Measurements from ENCODE around the gene MAMLD1. TPM values are rescaled to one million over a fixed set of nuclear protein-coding genes. Genes with fewer than 3 reads are reported as not detected.

Gene MAMLD1
- total RNA-seq, 1 experiment from 2014 or later, result 0.48 TPM

DNA sequence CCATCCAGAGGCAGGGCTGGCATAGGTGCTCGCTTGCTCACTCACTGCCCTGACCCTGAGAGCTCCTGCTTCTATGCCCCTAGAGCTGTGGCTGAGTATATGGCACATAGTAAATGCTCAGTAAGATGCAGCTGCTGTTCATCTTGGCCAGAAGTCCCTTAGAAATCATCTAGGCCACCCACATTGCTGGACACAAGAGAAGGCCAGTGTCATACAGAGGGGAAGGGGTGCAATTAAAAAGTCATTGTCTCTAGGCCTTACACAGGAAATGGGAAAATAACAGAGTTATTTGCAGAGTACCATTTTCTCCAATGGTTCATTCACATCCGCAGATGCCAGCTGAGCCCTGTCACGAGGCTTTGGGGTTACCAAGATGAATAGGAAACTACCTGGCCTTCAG, 88.8 kb downstream of the MAMLD1 start:
- Mint-ChIP-seq H3K27ac (peak overlapping the region in 1 of 3 experiments; percentile 17; a peak in 1 of 7 replicates), H3K36me3 (ENCODE audit: insufficient read depth in 1 of 3, low read depth in 3 of 3) (peaks cover 0 to 2% (median 0%) of the 10 kb centered on the region in 3 experiments; a peak in 4 of 7 replicates), H3K9me3 (peaks cover 61 to 74% of the 10 kb centered on the region in 2 experiments), H3K4me3 (no peak overlapping the region), H3K4me1 (0 out of 4 replicates have a peak, but pooled peaks cover 0 to 3% of the 10 kb centered on the region in 2 experiments), H3K27me3 (ENCODE audit: low read depth) (peaks cover 2% of the 10 kb centered on the region)
- no peak overlapping the region for H2BK20ac ChIP-seq (ENCODE audit: low read depth, low read length, poor library complexity, severe bottlenecking)
- H4K91ac ChIP-seq (ENCODE audit: insufficient read length, low read depth, low read length), result no peak overlapping the region
- no peaks in the 10 kb centered on the region for H3K79me2 ChIP-seq (ENCODE audit: insufficient read depth, low read length)
- H2AFZ ChIP-seq (ENCODE audit: low read length), result no peak overlapping the region
- no peak overlapping the region for H3K27ac ChIP-seq (ENCODE audit: insufficient read length, low read depth, low read length)
- no peak overlapping the region for H2AK5ac ChIP-seq (ENCODE audit: insufficient read length, low read length)
- no peak overlapping the region for H2BK15ac ChIP-seq (ENCODE audit: low read depth, low read length)
- H3T11ph ChIP-seq (ENCODE audit: low read length), result no peak overlapping the region
- H4K8ac ChIP-seq (replicated peaks; ENCODE audit: insufficient read length, low read depth, low read length), result no peak overlapping the region
- no peak overlapping the region for H3K9ac ChIP-seq (ENCODE audit: extremely low read depth, insufficient read length, low read length)
- H3K4me2 ChIP-seq (ENCODE audit: insufficient read depth, insufficient read length, low read length), result no peak overlapping the region
- no peak overlapping the region for H2BK120ac ChIP-seq (ENCODE audit: low read depth, low read length, poor library complexity, severe bottlenecking)
- no peaks in the 10 kb centered on the region for H3K4me1 ChIP-seq (ENCODE audit: insufficient read depth, low read length)
- no peak overlapping the region for H3K4ac ChIP-seq (ENCODE audit: low read depth, low read length)
- peaks cover 4% of the 10 kb centered on the region for H3K9me3 ChIP-seq (ENCODE audit: control insufficient read depth, low read depth, low read length)
- no peak overlapping the region for H2BK12ac ChIP-seq (ENCODE audit: insufficient read length, low read depth, low read length)
- TF ChIP-seq, protein P1, sequence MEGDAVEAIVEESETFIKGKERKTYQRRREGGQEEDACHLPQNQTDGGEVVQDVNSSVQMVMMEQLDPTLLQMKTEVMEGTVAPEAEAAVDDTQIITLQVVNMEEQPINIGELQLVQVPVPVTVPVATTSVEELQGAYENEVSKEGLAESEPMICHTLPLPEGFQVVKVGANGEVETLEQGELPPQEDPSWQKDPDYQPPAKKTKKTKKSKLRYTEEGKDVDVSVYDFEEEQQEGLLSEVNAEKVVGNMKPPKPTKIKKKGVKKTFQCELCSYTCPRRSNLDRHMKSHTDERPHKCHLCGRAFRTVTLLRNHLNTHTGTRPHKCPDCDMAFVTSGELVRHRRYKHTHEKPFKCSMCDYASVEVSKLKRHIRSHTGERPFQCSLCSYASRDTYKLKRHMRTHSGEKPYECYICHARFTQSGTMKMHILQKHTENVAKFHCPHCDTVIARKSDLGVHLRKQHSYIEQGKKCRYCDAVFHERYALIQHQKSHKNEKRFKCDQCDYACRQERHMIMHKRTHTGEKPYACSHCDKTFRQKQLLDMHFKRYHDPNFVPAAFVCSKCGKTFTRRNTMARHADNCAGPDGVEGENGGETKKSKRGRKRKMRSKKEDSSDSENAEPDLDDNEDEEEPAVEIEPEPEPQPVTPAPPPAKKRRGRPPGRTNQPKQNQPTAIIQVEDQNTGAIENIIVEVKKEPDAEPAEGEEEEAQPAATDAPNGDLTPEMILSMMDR (conservative IDR thresholded peaks at IDR 0.05), result no peak
- no peaks in the 10 kb centered on the region for H4K20me1 ChIP-seq (ENCODE audit: control insufficient read depth, insufficient read depth, insufficient read length)
- H3K14ac ChIP-seq (ENCODE audit: insufficient read depth, low read length), result no peak overlapping the region
- no peak overlapping the region for H4K5ac ChIP-seq (ENCODE audit: insufficient read length, low read depth, low read length)
- no peak overlapping the region for H2BK5ac ChIP-seq (ENCODE audit: insufficient read length, low read length)
- H3K79me1 ChIP-seq (ENCODE audit: insufficient read depth, low read depth, low read length, poor library complexity, severe bottlenecking), result no peaks in the 10 kb centered on the region
- no peaks in the 10 kb centered on the region for H3K23me2 ChIP-seq (ENCODE audit: insufficient read length, low read depth, low read length, poor library complexity, severe bottlenecking)
- WGBS (ENCODE audit: extremely low coverage, insufficient read length, low lambda C conversion rate), result no CpG with 5 or more reads among the region's 3 CpGs
- no peak overlapping the region for H3K56ac ChIP-seq (ENCODE audit: insufficient read length, low read depth, low read length)
- no peak overlapping the region for H3K23ac ChIP-seq (ENCODE audit: insufficient read length, low read depth, low read length)
- DNase-seq, result no peak
- H3K18ac ChIP-seq (ENCODE audit: insufficient read length, low read depth, low read length), result no peak overlapping the region
- no peaks in the 10 kb centered on the region for H3K27me3 ChIP-seq (ENCODE audit: insufficient read depth, low read length)
